IMR-90 (cell line): Measurements from ENCODE around the gene MTHFSD. TPM values are rescaled to one million over a fixed set of nuclear protein-coding genes. Genes with fewer than 3 reads are reported as not detected.

Experiments used
- ATAC-seq: fragments of 200-7000 bp; cut with Tn5 transposase; 2 replicates; pipeline ENCODE4 v1.9.1; 2020; ENCODE audit warnings: low read depth, mild to moderate bottlenecking, moderate library complexity
- BruUV-seq: library from RNA; stranded (reverse); fragments of 400-500 nt; replicated peaks from 2 replicates; lab custom pipeline; 2021; lab: Mats Ljungman, UMichigan
- CTCF ChIA-PET: fragments of 300-600 bp; formaldehyde crosslinking; extraction: SDS; loops from one replicate; lab custom pipeline; 2021; ENCODE audit warnings: antibody characterized with exemption; lab: Yijun Ruan, JAX
- POLR2A ChIA-PET: fragments of 300-600 bp; sonication (Branson Sonifier 250); formaldehyde crosslinking; loops from one replicate; lab custom pipeline; 2022; ENCODE audit warnings: antibody characterized with exemption; ENCODE audit not compliant: unreplicated experiment; lab: Charles Lee
- DNase-seq: peaks from one replicate; pipeline ENCODE4 v3.0.0; 2013
- H2AFZ ChIP-seq: replicated peaks from 2 replicates; pipeline ENCODE3; 2013; ENCODE audit warnings: low read length, mild to moderate bottlenecking; ENCODE audit not compliant: poor library complexity
- H2AK5ac ChIP-seq: 2 replicates; pipeline ENCODE4 v1.6.1; 2013; ENCODE audit warnings: low read depth, low read length, inconsistent platforms
- H2AK9ac ChIP-seq: replicated peaks from 2 replicates; pipeline ENCODE3; 2013; ENCODE audit warnings: mild to moderate bottlenecking, low read depth, low read length, moderate library complexity; ENCODE audit not compliant: poor library complexity
- H2BK120ac ChIP-seq: 2 replicates; pipeline ENCODE4 v1.6.1; 2013; ENCODE audit warnings: low read depth, low read length, inconsistent platforms
- H2BK15ac ChIP-seq: 3 replicates; pipeline ENCODE4 v1.6.1; 2013; ENCODE audit warnings: low read depth, low read length, inconsistent platforms
- H2BK20ac ChIP-seq: 2 replicates; pipeline ENCODE4 v1.6.1; 2013; ENCODE audit warnings: low read depth, mild to moderate bottlenecking, inconsistent platforms, low read length, moderate library complexity
- H2BK5ac ChIP-seq: 2 replicates; pipeline ENCODE4 v1.6.1; 2013; ENCODE audit warnings: mild to moderate bottlenecking, low read depth, low read length, inconsistent platforms; ENCODE audit not compliant: poor library complexity, severe bottlenecking
- H3K14ac ChIP-seq: replicated peaks from 2 replicates; pipeline ENCODE4 v1.6.1; 2013; ENCODE audit warnings: low read depth, low read length, inconsistent platforms
- H3K18ac ChIP-seq: 2 replicates; pipeline ENCODE4 v1.6.1; 2013; ENCODE audit warnings: low read depth, low read length, control low read depth
- H3K23ac ChIP-seq: 2 replicates; pipeline ENCODE4 v1.6.1; 2013; ENCODE audit warnings: low read depth, low read length, inconsistent platforms
- H3K27ac ChIP-seq: 2 replicates; pipeline ENCODE4 v1.5.1; 2013; ENCODE audit warnings: mild to moderate bottlenecking, control low read depth, low read length; ENCODE audit not compliant: insufficient read depth
- H3K27me3 ChIP-seq: 2 replicates; pipeline ENCODE4 v1.6.1; 2013; ENCODE audit warnings: low read length; ENCODE audit not compliant: control insufficient read depth, insufficient read depth
- H3K36me3 ChIP-seq: 2 replicates; pipeline ENCODE4 v1.6.1; 2013; ENCODE audit warnings: low read length, mixed read lengths; ENCODE audit not compliant: control insufficient read depth, insufficient read depth
- H3K4ac ChIP-seq: 2 replicates; pipeline ENCODE4 v1.6.1; 2013; ENCODE audit warnings: low read depth, low read length, inconsistent platforms
- H3K4me1 ChIP-seq: 2 replicates; pipeline ENCODE4 v1.6.1; 2013; ENCODE audit warnings: low read length, mixed read lengths; ENCODE audit not compliant: control insufficient read depth, insufficient read depth
- H3K4me2 ChIP-seq: 2 replicates; pipeline ENCODE4 v1.6.1; 2013; ENCODE audit warnings: low read depth, mild to moderate bottlenecking, control low read depth, low read length, moderate library complexity
- H3K4me3 ChIP-seq: 2 replicates; pipeline ENCODE4 v1.5.1; 2013; ENCODE audit warnings: low read depth, mild to moderate bottlenecking, control low read depth, low read length, moderate library complexity; ENCODE audit not compliant: insufficient read depth
- H3K56ac ChIP-seq: 2 replicates; pipeline ENCODE4 v1.6.1; 2013; ENCODE audit warnings: low read length, inconsistent platforms; ENCODE audit not compliant: insufficient read depth; ENCODE audit errors: extremely low read depth
- H3K79me1 ChIP-seq, 2 experiments: 2 replicates each; pipeline ENCODE4 v1.6.1; 2013; ENCODE audit warnings: low read length in 2 of 2, inconsistent platforms in 1 of 2, low read depth in 1 of 2
- H3K9ac ChIP-seq: 2 replicates; pipeline ENCODE4 v1.6.1; 2013; ENCODE audit warnings: low read depth, low read length, control low read depth
- H3K9me1 ChIP-seq: 2 replicates; pipeline ENCODE4 v1.6.1; 2013; ENCODE audit warnings: low read length, inconsistent platforms; ENCODE audit not compliant: insufficient read depth
- H3K9me3 ChIP-seq: 2 replicates; pipeline ENCODE4 v1.6.1; 2013; ENCODE audit warnings: low read length; ENCODE audit not compliant: control insufficient read depth, insufficient read depth
- H4K20me1 ChIP-seq: 2 replicates; pipeline ENCODE4 v1.6.1; 2013; ENCODE audit warnings: low read length, inconsistent platforms; ENCODE audit not compliant: insufficient read depth
- H4K5ac ChIP-seq: 2 replicates; pipeline ENCODE4 v1.6.1; 2013; ENCODE audit warnings: mild to moderate bottlenecking, low read depth, low read length, control low read depth
- H4K8ac ChIP-seq, 2 experiments: 2 replicates each; pipeline ENCODE4 v1.6.1; 2013; ENCODE audit warnings: low read depth in 2 of 2, low read length in 2 of 2, control low read depth in 1 of 2, inconsistent platforms in 1 of 2
- H4K91ac ChIP-seq: 2 replicates; pipeline ENCODE4 v1.6.1; 2013; ENCODE audit warnings: low read depth, low read length, inconsistent platforms; ENCODE audit not compliant: insufficient read depth
- BHLHE40 ChIP-seq: fragments of 150-350 bp; IDR thresholded peaks from 2 replicates; pipeline ENCODE4 v1.6.1; 2016; ENCODE audit warnings: mild to moderate bottlenecking, low read depth, low read length
- CEBPB ChIP-seq: IDR thresholded peaks from 2 replicates; pipeline ENCODE4 v1.6.1; 2012; ENCODE audit warnings: low read depth, low read length, improper control_type of control experiment
- CHD1 ChIP-seq: IDR thresholded peaks from 2 replicates; pipeline ENCODE4 v1.6.1; 2012; ENCODE audit warnings: low read depth, low read length, improper control_type of control experiment
- CTCF ChIP-seq: conservative IDR thresholded peaks from 2 replicates; pipeline ENCODE4 v1.5.1; 2012; ENCODE audit warnings: mild to moderate bottlenecking, low read depth, low read length, improper control_type of control experiment
- ELK1 ChIP-seq: fragments of 150-350 bp; IDR thresholded peaks from 2 replicates; pipeline ENCODE4 v1.6.1; 2016; ENCODE audit warnings: low read depth, mild to moderate bottlenecking, low read length, moderate library complexity, borderline replicate concordance
- FOS ChIP-seq: fragments of 150-350 bp; IDR thresholded peaks from 2 replicates; pipeline ENCODE4 v1.6.1; 2016; ENCODE audit warnings: low read depth, low read length
- MAFK ChIP-seq: IDR thresholded peaks from 2 replicates; pipeline ENCODE4 v1.6.1; 2012; ENCODE audit warnings: low read depth, low read length, improper control_type of control experiment
- MAZ ChIP-seq: IDR thresholded peaks from 2 replicates; pipeline ENCODE4 v1.6.1; 2012; ENCODE audit warnings: low read depth, mild to moderate bottlenecking, low read length, improper control_type of control experiment, moderate library complexity, borderline replicate concordance
- MXI1 ChIP-seq: IDR thresholded peaks from 2 replicates; pipeline ENCODE4 v1.6.1; 2012; ENCODE audit warnings: low read depth, mild to moderate bottlenecking, low read length, moderate library complexity, borderline replicate concordance
- NFE2L2 ChIP-seq: fragments of 150-350 bp; IDR thresholded peaks from 2 replicates; pipeline ENCODE4 v1.6.1; 2016; ENCODE audit warnings: low read depth, mild to moderate bottlenecking, low read length
- POLR2A ChIP-seq: IDR thresholded peaks from 2 replicates; pipeline ENCODE4 v1.6.1; 2012; ENCODE audit warnings: mild to moderate bottlenecking, low read depth, low read length
- RAD21 ChIP-seq: IDR thresholded peaks from 2 replicates; pipeline ENCODE4 v1.6.1; 2012; ENCODE audit warnings: low read length, improper control_type of control experiment
- RCOR1 ChIP-seq: IDR thresholded peaks from 2 replicates; pipeline ENCODE4 v1.6.1; 2012; ENCODE audit warnings: mild to moderate bottlenecking, low read length, improper control_type of control experiment; ENCODE audit not compliant: insufficient replicate concordance
- RFX5 ChIP-seq: IDR thresholded peaks from 2 replicates; pipeline ENCODE4 v1.8.0; 2012; ENCODE audit warnings: low read depth, mild to moderate bottlenecking, low read length, moderate library complexity
- SMC3 ChIP-seq: fragments of 150-350 bp; IDR thresholded peaks from 2 replicates; pipeline ENCODE4 v1.6.1; 2016; ENCODE audit warnings: low read depth, mild to moderate bottlenecking, antibody characterized with exemption, low read length, moderate library complexity
- USF2 ChIP-seq: fragments of 150-350 bp; IDR thresholded peaks from 2 replicates; pipeline ENCODE4 v1.6.1; 2017; ENCODE audit warnings: mild to moderate bottlenecking, antibody characterized with exemption, low read length, low read depth
- WGBS, 2 experiments: methylation state at CpG; one replicate each; pipeline versions ENCODE4 v1.1.5 to v1.1.7; 2013; ENCODE audit warnings: missing lambda C conversion rate in 2 of 2; ENCODE audit not compliant: insufficient read length in 1 of 2; ENCODE audit errors: extremely low coverage in 2 of 2; 5-methylcytosine and 5-hydroxymethylcytosine counted together
- dilution Hi-C: fragments of 300-500 bp; cut with HindIII; formaldehyde crosslinking; loops from one replicate; pipeline ENCODE4 v1.14.3; 2018; ENCODE audit warnings: low sequenced_read_pairs; ENCODE audit not compliant: unreplicated experiment
- in situ Hi-C: fragments of 300-500 bp; cut with MboI; formaldehyde crosslinking; loops from 3 replicates; pipeline ENCODE4 v1.14.3; 2019; ENCODE audit warnings: low sequenced_read_pairs, inconsistent platforms, mixed read lengths
- intact Hi-C: fragments of 100-400 bp; cut with micrococcal nuclease; formaldehyde crosslinking; loops from 2 replicates; pipeline ENCODE4 v1.10.0; 2022
- polyA plus RNA-seq, 3 experiments: library from polyadenylated mRNA; depleted of rRNA; stranded (reverse); fragments of >200 nt; gene quantifications; 2 replicates each; pipeline ENCODE4 v1.2.3, GENCODE V29; 2012; ENCODE audit warnings: low replicate concordance in 1 of 3
- total RNA-seq: library from RNA; depleted of rRNA; stranded (reverse); fragments of >200 nt; gene quantifications from 2 replicates; pipeline ENCODE4 v1.2.3, GENCODE V29; 2012

Gene MTHFSD
- total and polyA plus RNA-seq, 2 of the 4 experiments (the other 2 are of a cell fraction): 8.2 to 16.8 TPM

GRCh38 chr16:86565181-86565631 is 10.2 kb upstream of the MTHFSD start:
- no peak overlapping the region for H3K4me2 ChIP-seq
- H3K36me3 ChIP-seq: no peaks in the 10 kb centered on the region
- 80% methylated on average over 1 of the region's 16 CpGs; no CpG with 5 or more reads in 1 of the 2 experiments for WGBS, 2 experiments
- dilution Hi-C loops (no loop called here), in situ Hi-C loops (loop anchor here (5.0 kb wide), 1 partner anchor 497 kb away; no protein-coding TSS in a partner anchor), intact Hi-C loops (loop anchor here (2.0 to 10.0 kb wide), 2 partner anchors 638 to 1070 kb away; no protein-coding TSS in a partner anchor)
- H4K5ac ChIP-seq: no peak overlapping the region
- no peak overlapping the region for H2AK9ac ChIP-seq
- H2AFZ ChIP-seq: peak overlapping the region; percentile 88
- H3K18ac ChIP-seq: no peak overlapping the region
- peaks cover 5% of the 10 kb centered on the region for H3K4me1 ChIP-seq
- no peak overlapping the region for H2BK120ac ChIP-seq
- ChIA-PET POLR2A (no interaction called here), CTCF (interaction anchor here (0.6 to 2.0 kb wide), 3 partner anchors 272 to 713 kb away, joined by 3 to 18 read pairs (median 5); no protein-coding TSS in a partner anchor)
- H4K20me1 ChIP-seq: no peaks in the 10 kb centered on the region
- no peaks in the 10 kb centered on the region for H3K9me3 ChIP-seq
- H3K9ac ChIP-seq: no peak overlapping the region
- H3K27me3 ChIP-seq: no peaks in the 10 kb centered on the region
- H3K4ac ChIP-seq: no peak overlapping the region
- H4K8ac ChIP-seq: no peak overlapping the region; a peak in 1 of 4 replicates
- H4K91ac ChIP-seq: no peak overlapping the region
- no peak overlapping the region for H2BK20ac ChIP-seq
- no peak for ATAC-seq
- no peak overlapping the region for H2AK5ac ChIP-seq
- no peak overlapping the region for H3K14ac ChIP-seq
- peaks cover 0 to 5% of the 10 kb centered on the region in 2 experiments; a peak in 2 of 4 replicates for H3K79me1 ChIP-seq
- no peak for TF ChIP-seq NFE2L2
- no peak for TF ChIP-seq POLR2A
- no peak for TF ChIP-seq RAD21
- TF ChIP-seq MAZ: no peak
- TF ChIP-seq BHLHE40: no peak
- TF ChIP-seq CHD1: no peak
- TF ChIP-seq RCOR1: no peak
- TF ChIP-seq RFX5: no peak
- TF ChIP-seq FOS: no peak
- TF ChIP-seq ELK1: no peak
- no peak for TF ChIP-seq CEBPB
- no peak for TF ChIP-seq MXI1
- no peak for TF ChIP-seq MAFK
- TF ChIP-seq CTCF: no peak
- no peak for TF ChIP-seq SMC3
- no peak for TF ChIP-seq USF2
- BruUV-seq: no TSS peak
- H3K27ac ChIP-seq: no peak overlapping the region
- no peak overlapping the region for H3K56ac ChIP-seq
- no peak overlapping the region for H3K23ac ChIP-seq
- H2BK5ac ChIP-seq: no peak overlapping the region
- no peak overlapping the region for H2BK15ac ChIP-seq
- H3K4me3 ChIP-seq: no peak overlapping the region
- no peaks in the 10 kb centered on the region for H3K9me1 ChIP-seq
- no peak for DNase-seq
